Measurements from ENCODE around the gene ITPA.

DNA sequence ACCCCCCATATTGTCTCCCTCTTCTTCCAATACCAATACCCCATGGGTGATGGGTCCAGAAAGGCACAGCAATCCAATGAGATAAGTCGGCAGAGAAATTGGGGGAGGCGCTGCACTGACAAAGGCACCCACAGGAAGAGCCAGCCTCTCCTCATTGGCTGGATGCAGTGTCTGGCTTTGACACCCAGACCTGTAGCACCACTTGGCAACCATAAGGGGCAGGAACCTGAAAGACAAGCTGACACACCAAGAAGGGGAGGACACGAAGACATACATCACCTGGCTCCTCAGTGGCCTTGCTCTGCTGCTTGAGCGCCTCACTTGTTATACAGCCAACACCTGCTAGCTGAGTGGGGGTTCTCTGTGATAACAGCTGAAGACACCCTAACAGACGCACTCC, 49.1 kb downstream of the ITPA start:
- TF ChIP-seq, protein P1, sequence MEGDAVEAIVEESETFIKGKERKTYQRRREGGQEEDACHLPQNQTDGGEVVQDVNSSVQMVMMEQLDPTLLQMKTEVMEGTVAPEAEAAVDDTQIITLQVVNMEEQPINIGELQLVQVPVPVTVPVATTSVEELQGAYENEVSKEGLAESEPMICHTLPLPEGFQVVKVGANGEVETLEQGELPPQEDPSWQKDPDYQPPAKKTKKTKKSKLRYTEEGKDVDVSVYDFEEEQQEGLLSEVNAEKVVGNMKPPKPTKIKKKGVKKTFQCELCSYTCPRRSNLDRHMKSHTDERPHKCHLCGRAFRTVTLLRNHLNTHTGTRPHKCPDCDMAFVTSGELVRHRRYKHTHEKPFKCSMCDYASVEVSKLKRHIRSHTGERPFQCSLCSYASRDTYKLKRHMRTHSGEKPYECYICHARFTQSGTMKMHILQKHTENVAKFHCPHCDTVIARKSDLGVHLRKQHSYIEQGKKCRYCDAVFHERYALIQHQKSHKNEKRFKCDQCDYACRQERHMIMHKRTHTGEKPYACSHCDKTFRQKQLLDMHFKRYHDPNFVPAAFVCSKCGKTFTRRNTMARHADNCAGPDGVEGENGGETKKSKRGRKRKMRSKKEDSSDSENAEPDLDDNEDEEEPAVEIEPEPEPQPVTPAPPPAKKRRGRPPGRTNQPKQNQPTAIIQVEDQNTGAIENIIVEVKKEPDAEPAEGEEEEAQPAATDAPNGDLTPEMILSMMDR (conservative IDR thresholded peaks at IDR 0.05; ENCODE audit: low read length), result no peak
- TF ChIP-seq EZH2phosphoT487 (IDR thresholded peaks at IDR 0.05; ENCODE audit: borderline replicate concordance), result no peak

All from Loucy (cell line).